MM.1S (cell line): ENCODE data around the gene SEC24B.

Experiments used
- DNase-seq: peaks from one replicate; pipeline ENCODE4 v3.0.0-alpha.2; 2015
- H2AFZ ChIP-seq: fragments of 300-600 bp; sonication (generic); 2 replicates; pipeline ENCODE4 v1.6.0; 2016; ENCODE audit warnings: antibody characterized with exemption, low read length
- H3F3A ChIP-seq: fragments of 300-600 bp; sonication (generic); 2 replicates; pipeline ENCODE4 v1.6.1; 2016; ENCODE audit warnings: mild to moderate bottlenecking, antibody characterized with exemption, low read length, moderate library complexity, mixed read lengths; ENCODE audit not compliant: insufficient read depth
- H3K27ac ChIP-seq: fragments of 300-600 bp; sonication (generic); 2 replicates; pipeline ENCODE4 v1.5.1; 2016; ENCODE audit warnings: mild to moderate bottlenecking, low read length
- H3K27me3 ChIP-seq: fragments of 300-600 bp; sonication (generic); replicated peaks from 2 replicates; pipeline ENCODE4 v1.6.0; 2016; ENCODE audit warnings: low read length; ENCODE audit not compliant: insufficient read depth
- H3K36me3 ChIP-seq: fragments of 300-600 bp; sonication (generic); replicated peaks from 2 replicates; pipeline ENCODE4 v1.6.1; 2016; ENCODE audit warnings: mild to moderate bottlenecking, low read length, mixed read lengths; ENCODE audit not compliant: insufficient read depth
- H3K4me1 ChIP-seq: fragments of 300-600 bp; sonication (generic); 2 replicates; pipeline ENCODE4 v1.6.1; 2016; ENCODE audit warnings: low read length, mixed read lengths
- H3K4me2 ChIP-seq: fragments of 300-600 bp; sonication (generic); 2 replicates; pipeline ENCODE4 v1.6.0; 2016; ENCODE audit warnings: low read depth, low read length
- H3K4me3 ChIP-seq: fragments of 300-600 bp; sonication (generic); 2 replicates; pipeline ENCODE4 v1.5.1; 2016; ENCODE audit warnings: low read length, mixed read lengths
- H3K79me2 ChIP-seq: fragments of 300-600 bp; sonication (generic); 2 replicates; pipeline ENCODE4 v1.6.1; 2016; ENCODE audit warnings: mixed run types, low read length, mixed read lengths
- H3K9ac ChIP-seq: fragments of 300-600 bp; sonication (generic); 2 replicates; pipeline ENCODE4 v1.6.1; 2016; ENCODE audit warnings: low read length, mixed read lengths
- H3K9me2 ChIP-seq: fragments of 300-600 bp; sonication (generic); replicated peaks from 2 replicates; pipeline ENCODE4 v1.6.1; 2016; ENCODE audit warnings: mild to moderate bottlenecking, low read length, mixed read lengths; ENCODE audit not compliant: insufficient read depth
- H3K9me3 ChIP-seq: fragments of 300-600 bp; sonication (generic); replicated peaks from 2 replicates; pipeline ENCODE4 v1.6.1; 2016; ENCODE audit warnings: mild to moderate bottlenecking, low read length, mixed read lengths; ENCODE audit not compliant: insufficient read depth
- H4K20me1 ChIP-seq: fragments of 300-600 bp; sonication (generic); 2 replicates; pipeline ENCODE4 v1.6.1; 2016; ENCODE audit warnings: mild to moderate bottlenecking, low read length, moderate library complexity, mixed read lengths; ENCODE audit not compliant: insufficient read depth
- EZH2 ChIP-seq: fragments of 300-600 bp; sonication (generic); optimal IDR thresholded peaks from 2 replicates; pipeline ENCODE3; 2017; ENCODE audit warnings: low read depth, mild to moderate bottlenecking, antibody characterized with exemption, low read length, mixed read lengths
- EZH2phosphoT487 ChIP-seq: fragments of 300-600 bp; sonication (generic); IDR thresholded peaks from 2 replicates; pipeline ENCODE4 v1.6.1; 2018; ENCODE audit warnings: antibody characterized with exemption, low read length
- TF ChIP-seq, protein P1 (sequence below): fragments of 300-600 bp; sonication (generic); IDR thresholded peaks from 2 replicates; pipeline ENCODE4 v1.5.1; 2016; ENCODE audit warnings: antibody characterized with exemption, low read length, mixed read lengths

The SEC24B gene

DNA sequence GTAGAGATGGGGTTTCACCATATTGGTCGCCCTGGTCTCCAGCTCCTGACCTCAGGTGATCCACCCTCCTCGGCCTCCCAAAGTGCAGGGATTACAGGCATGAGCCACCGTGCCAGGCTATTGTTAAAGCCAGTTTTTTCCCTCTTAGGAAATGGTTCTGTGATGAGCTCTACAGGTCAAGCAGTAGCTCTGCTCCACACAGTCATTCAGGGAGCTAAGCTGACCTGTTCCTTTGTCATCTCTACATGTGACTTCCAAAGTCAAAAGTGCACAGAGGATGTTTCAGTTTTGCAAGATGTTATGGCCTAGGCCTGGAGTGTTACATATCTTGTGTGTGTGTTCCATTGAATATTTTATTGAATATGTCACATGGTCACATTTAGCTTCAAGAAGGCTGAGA is 137.9 kb downstream of the SEC24B start:
- Histone ChIP-seq H3K27ac (no peak overlapping the region), H3K9me3 (no peaks in the 10 kb centered on the region)

DNA sequence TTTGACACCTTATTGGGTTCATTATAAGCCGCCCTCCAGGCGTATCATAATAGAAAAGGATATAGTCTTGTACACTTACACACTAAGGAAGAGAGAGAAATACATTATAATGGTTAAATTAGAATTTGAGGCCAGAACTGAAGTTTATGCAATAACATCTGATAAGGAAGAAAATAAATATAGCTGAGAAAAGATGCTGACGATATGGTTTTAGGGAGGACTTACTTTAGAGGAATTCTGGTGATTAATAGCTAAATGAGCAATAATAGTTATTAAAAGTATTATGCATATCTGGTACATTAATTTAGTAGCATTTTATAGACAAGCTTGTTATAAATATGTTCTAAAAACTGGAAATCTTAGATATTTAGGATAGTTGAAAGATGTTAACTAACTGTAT is 138.5 kb downstream of the SEC24B start:
- Histone ChIP-seq H3K27ac (no peak overlapping the region), H3K4me1 (no peaks in the 10 kb centered on the region), H3K27me3 (no peaks in the 10 kb centered on the region), H3K79me2 (peaks cover 18% of the 10 kb centered on the region; the same call in 1 of the 2 replicates), H2AFZ (no peak overlapping the region), H3K9me2 (no peaks in the 10 kb centered on the region), H3K9me3 (no peaks in the 10 kb centered on the region), H3K36me3 (no peaks in the 10 kb centered on the region), H3K4me2 (no peak overlapping the region), H4K20me1 (no peaks in the 10 kb centered on the region), H3K9ac (no peak overlapping the region), H3K4me3 (no peak overlapping the region), H3F3A (no peaks in the 10 kb centered on the region)
- TF ChIP-seq EZH2phosphoT487, result no peak
- TF ChIP-seq EZH2, result no peak
- TF ChIP-seq, protein P1, sequence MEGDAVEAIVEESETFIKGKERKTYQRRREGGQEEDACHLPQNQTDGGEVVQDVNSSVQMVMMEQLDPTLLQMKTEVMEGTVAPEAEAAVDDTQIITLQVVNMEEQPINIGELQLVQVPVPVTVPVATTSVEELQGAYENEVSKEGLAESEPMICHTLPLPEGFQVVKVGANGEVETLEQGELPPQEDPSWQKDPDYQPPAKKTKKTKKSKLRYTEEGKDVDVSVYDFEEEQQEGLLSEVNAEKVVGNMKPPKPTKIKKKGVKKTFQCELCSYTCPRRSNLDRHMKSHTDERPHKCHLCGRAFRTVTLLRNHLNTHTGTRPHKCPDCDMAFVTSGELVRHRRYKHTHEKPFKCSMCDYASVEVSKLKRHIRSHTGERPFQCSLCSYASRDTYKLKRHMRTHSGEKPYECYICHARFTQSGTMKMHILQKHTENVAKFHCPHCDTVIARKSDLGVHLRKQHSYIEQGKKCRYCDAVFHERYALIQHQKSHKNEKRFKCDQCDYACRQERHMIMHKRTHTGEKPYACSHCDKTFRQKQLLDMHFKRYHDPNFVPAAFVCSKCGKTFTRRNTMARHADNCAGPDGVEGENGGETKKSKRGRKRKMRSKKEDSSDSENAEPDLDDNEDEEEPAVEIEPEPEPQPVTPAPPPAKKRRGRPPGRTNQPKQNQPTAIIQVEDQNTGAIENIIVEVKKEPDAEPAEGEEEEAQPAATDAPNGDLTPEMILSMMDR, result no peak
- DNase-seq, result no peak

More for the DNA sequence above, 137.9 kb downstream of the SEC24B start:
- Histone ChIP-seq H3K79me2 (peaks cover 18% of the 10 kb centered on the region; the same call in 1 of the 2 replicates), H3K27me3 (no peaks in the 10 kb centered on the region), H4K20me1 (no peaks in the 10 kb centered on the region), H2AFZ (no peak overlapping the region), H3K4me3 (no peak overlapping the region), H3K4me1 (no peaks in the 10 kb centered on the region), H3F3A (no peaks in the 10 kb centered on the region), H3K9ac (no peak overlapping the region), H3K4me2 (no peak overlapping the region), H3K36me3 (no peaks in the 10 kb centered on the region), H3K9me2 (no peaks in the 10 kb centered on the region)
- no peak for DNase-seq
- TF ChIP-seq EZH2phosphoT487 (no peak), EZH2 (no peak)
- TF ChIP-seq, protein P1, result no peak

DNA sequence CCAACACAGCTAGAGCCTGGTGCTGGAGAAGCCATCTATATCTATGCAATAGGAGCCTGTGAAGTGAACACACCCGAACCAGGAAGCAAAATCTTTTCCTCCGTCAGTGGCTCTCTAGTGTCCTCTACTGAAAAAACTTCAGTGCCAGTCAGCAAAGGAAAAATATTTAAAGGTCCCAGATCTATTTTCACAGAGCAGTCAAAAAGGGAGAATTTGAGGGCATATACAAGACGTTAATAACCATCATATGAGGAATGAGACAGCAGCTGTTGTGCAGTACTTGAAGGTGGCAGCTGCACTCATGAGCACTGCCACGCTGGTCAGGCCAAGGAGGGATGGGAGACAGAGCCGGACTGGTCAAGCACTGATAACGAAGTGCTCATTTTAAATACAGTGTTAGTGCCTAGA is 140.8 kb downstream of the SEC24B start:
- H3F3A ChIP-seq, result no peaks in the 10 kb centered on the region
- H3K27ac ChIP-seq, result no peak overlapping the region
- H3K4me3 ChIP-seq, result no peak overlapping the region
- H3K79me2 ChIP-seq, result peaks cover 18% of the 10 kb centered on the region; the same call in 1 of the 2 replicates
- no peaks in the 10 kb centered on the region for H3K9me3 ChIP-seq
- H3K9ac ChIP-seq, result no peak overlapping the region
- no peaks in the 10 kb centered on the region for H4K20me1 ChIP-seq
- no peak for DNase-seq
- H3K4me1 ChIP-seq, result no peaks in the 10 kb centered on the region
- H3K4me2 ChIP-seq, result no peak overlapping the region
- no peaks in the 10 kb centered on the region for H3K36me3 ChIP-seq
- no peaks in the 10 kb centered on the region for H3K27me3 ChIP-seq
- H2AFZ ChIP-seq, result no peak overlapping the region
- TF ChIP-seq EZH2, result no peak
- TF ChIP-seq EZH2phosphoT487, result no peak
- TF ChIP-seq, protein P1, result no peak
- H3K9me2 ChIP-seq, result no peaks in the 10 kb centered on the region
